ENCODE data around the gene LAMTOR1.

Gene LAMTOR1

GRCh38 chr11:72075109-72075508, 28.0 kb downstream of the LAMTOR1 start:
- TF ChIP-seq CTCF (IDR thresholded peaks at IDR 0.05; ENCODE audit: low read depth, low read length, missing control alignments): peak; percentile 8
- H3K4me3 ChIP-seq (ENCODE audit: low read depth, low read length): no peak overlapping the region
- DNase-seq (ENCODE audit: low read depth): no peak

DNA sequence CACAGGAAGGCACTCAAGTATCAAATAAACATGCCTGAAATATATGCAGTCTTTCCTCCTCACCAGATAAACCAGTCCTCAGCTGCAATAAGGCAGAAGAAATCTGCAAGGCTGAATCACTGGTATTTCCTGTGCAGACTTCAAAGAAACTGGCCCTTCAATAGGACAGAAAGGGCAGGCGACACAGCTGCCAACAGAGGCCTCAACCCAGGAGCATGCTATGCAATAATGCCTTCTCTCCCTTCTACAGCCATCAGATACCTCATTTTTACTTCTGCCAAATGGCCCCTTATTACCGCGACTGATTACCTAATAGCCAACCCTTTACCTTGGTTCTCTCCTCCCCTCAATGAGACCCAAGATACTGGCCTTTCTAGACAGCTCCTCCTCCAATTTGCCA, 30.7 kb downstream of the LAMTOR1 start:
- no peak overlapping the region for H3K4me3 ChIP-seq (ENCODE audit: low read depth, low read length)
- DNase-seq (ENCODE audit: low read depth): no peak
- TF ChIP-seq CTCF (IDR thresholded peaks at IDR 0.05; ENCODE audit: low read depth, low read length, missing control alignments): no peak

DNA sequence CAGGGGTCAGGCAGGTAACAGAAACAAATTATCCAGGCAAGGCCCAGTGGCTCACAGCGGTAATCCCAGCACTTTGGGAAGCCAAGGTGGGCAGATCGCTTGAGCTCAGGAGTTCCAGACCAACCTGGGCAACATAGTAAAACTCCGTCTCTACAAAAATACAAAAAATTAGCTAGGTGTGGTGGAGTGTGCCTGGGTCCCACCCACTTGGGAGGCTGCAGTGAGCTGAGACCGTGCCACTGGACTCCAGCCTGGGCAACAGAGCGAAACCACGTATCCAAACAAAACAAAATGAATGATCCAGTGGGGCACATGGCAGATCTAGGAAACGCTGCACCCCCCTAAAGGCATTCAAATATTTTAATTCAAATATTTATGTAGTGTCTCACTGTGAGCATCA, 32.6 kb downstream of the LAMTOR1 start:
- no peak for DNase-seq (ENCODE audit: low read depth)
- H3K4me3 ChIP-seq (ENCODE audit: low read depth, low read length): no peak overlapping the region
- no peak for TF ChIP-seq CTCF (IDR thresholded peaks at IDR 0.05; ENCODE audit: low read depth, low read length, missing control alignments)

DNA sequence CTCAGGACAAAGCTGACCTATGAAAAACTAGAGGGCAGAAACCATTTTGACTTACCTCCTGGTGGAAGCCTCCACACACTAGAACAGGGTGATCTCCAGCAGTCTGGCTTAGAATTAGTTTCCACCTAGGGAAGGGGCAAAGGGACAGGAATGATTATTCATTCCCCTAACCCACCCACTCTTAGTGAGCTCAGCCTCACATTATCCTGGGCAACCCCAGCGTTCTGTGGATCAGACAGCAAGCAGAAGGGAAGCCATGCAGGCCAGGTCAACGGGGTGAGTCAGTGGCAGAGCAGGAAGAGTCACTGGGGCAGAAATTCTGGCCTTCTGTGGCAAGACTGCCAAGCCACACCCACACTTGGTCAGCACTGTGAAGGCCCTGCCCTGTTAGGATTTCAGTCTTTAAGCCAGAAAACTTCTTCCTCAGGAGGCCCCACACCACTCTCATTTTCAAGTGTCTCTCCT, 33.3 kb downstream of the LAMTOR1 start:
- no peak for TF ChIP-seq CTCF (IDR thresholded peaks at IDR 0.05; ENCODE audit: low read depth, low read length, missing control alignments)
- no peak for DNase-seq (ENCODE audit: low read depth)
- H3K4me3 ChIP-seq (ENCODE audit: low read depth, low read length): peak overlapping the region; percentile 17

DNA sequence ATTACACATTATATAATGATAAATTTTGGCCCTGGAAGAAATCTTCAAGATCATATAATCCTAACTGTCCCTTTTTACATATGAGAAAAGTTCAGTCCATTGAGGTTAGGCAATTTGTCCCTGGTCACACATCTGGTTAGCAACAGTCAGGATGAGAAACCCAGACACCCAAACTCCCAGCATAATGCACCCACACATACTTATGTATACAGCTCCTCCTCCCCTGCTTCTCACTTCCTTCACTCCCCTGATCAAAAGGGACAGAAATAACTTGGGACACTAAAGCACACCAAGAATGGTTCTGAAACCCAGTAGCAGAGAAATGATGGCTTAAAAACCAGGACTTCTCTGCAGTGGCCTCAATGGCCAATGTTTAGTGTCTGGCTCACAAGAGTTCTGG, 33.9 kb downstream of the LAMTOR1 start:
- no peak for TF ChIP-seq CTCF (IDR thresholded peaks at IDR 0.05; ENCODE audit: low read depth, low read length, missing control alignments)
- peak overlapping the region; percentile 17; the same call in 1 of the 2 replicates for H3K4me3 ChIP-seq (ENCODE audit: low read depth, low read length)
- DNase-seq (ENCODE audit: low read depth): no peak

GRCh38 chr11:72067676-72068075, 35.4 kb downstream of the LAMTOR1 start:
- no peak overlapping the region for H3K4me3 ChIP-seq (ENCODE audit: low read depth, low read length)
- TF ChIP-seq CTCF (IDR thresholded peaks at IDR 0.05; ENCODE audit: low read depth, low read length, missing control alignments): no peak
- no peak for DNase-seq (ENCODE audit: low read depth)

- no peak overlapping the region for H3K4me3 ChIP-seq (ENCODE audit: low read depth, low read length)
- no peak for TF ChIP-seq CTCF (IDR thresholded peaks at IDR 0.05; ENCODE audit: low read depth, low read length, missing control alignments)
- DNase-seq (ENCODE audit: low read depth): no peak
These were observed 35.8 kb downstream of the LAMTOR1 start for GRCh38 chr11:72067266-72067665.

Data from GM12864 (cell line).